ENCODE data around the gene ZNF436.

DNA sequence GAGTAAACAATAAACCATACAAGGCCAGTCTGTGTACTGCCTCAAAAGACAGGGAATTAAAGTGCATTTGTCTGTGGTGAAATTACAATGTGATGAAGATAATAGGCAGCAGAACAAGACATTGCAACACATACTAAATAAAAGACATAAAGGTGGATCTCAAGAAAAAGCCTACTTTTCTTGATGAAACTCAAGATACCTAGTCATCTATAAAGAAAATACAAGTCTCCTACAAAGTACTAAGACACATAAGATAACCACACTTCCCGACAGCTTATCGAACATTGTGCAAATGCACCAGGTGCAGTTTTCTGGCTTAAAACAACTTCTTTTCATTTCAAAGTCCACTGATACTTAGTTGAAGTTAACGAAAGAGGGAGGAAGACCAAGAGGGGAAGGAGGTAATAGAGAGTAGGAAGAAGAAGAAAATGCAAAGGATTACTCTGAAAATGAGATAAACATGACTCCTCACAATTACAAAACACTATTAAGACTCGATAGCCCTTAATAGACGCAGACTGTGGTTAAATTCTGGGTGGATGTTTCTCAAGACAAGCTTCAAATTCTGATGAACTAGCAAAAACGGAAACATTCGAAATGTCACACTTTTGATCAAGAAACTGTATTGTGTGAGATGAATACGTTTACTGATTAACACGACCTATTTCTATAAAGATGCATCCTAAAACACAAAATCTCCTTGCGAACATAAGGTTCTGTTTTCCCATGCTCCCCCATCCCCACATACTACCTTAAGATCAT, 27.5 kb downstream of the ZNF436 start:
- TF ChIP-seq POLR2AphosphoS5 (IDR thresholded peaks at IDR 0.05), result no peak
- TF ChIP-seq, protein P1, sequence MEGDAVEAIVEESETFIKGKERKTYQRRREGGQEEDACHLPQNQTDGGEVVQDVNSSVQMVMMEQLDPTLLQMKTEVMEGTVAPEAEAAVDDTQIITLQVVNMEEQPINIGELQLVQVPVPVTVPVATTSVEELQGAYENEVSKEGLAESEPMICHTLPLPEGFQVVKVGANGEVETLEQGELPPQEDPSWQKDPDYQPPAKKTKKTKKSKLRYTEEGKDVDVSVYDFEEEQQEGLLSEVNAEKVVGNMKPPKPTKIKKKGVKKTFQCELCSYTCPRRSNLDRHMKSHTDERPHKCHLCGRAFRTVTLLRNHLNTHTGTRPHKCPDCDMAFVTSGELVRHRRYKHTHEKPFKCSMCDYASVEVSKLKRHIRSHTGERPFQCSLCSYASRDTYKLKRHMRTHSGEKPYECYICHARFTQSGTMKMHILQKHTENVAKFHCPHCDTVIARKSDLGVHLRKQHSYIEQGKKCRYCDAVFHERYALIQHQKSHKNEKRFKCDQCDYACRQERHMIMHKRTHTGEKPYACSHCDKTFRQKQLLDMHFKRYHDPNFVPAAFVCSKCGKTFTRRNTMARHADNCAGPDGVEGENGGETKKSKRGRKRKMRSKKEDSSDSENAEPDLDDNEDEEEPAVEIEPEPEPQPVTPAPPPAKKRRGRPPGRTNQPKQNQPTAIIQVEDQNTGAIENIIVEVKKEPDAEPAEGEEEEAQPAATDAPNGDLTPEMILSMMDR (IDR thresholded peaks at IDR 0.05), result no peak

All from transverse colon (tissue), 4 donors.